Occipital lobe (tissue), 2 donors: Measurements from ENCODE around the gene TMEM61. TPM values are rescaled to one million over a fixed set of nuclear protein-coding genes. Genes with fewer than 3 reads are reported as not detected.
A peak's percentile ranks its signal among the peaks of the same experiment; 100 is the strongest.
"Not testable (repeated sequence)": the region's sequence is repeated elsewhere in the genome, so short reads cannot be mapped to it uniquely, and the experiment has no call there.

Experiments
- DNase-seq: peaks from one replicate; lab custom pipeline; 2025; lab: John Stamatoyannopoulos, UW
- total RNA-seq: library from RNA; depleted of rRNA; stranded (reverse); fragments of >200 nt; gene quantifications from one replicate; pipeline ENCODE4 v1.2.3, GENCODE V29; 2014

TMEM61 gene
- total RNA-seq, 1 donor from 2014 or later = 0.16 TPM

GRCh38 chr1:55000110-55001085 is 20.0 kb downstream of the TMEM61 start:
- no peak for DNase-seq

- no peak for DNase-seq
Observed at GRCh38 chr1:55001311-55001710, 20.9 kb downstream of the TMEM61 start.

- no peak for DNase-seq
Observed at GRCh38 chr1:55002686-55003085, 22.3 kb downstream of the TMEM61 start.

GRCh38 chr1:55005351-55006140 is 25.1 kb downstream of the TMEM61 start:
- DNase-seq = no peak

GRCh38 chr1:55006931-55007330 is 26.5 kb downstream of the TMEM61 start:
- DNase-seq = no peak

GRCh38 chr1:55007625-55008024 is 27.2 kb downstream of the TMEM61 start:
- DNase-seq = no peak

GRCh38 chr1:55010194-55010886 is 29.9 kb downstream of the TMEM61 start:
- no peak for DNase-seq

GRCh38 chr1:55010887-55011217 is 30.4 kb downstream of the TMEM61 start:
- no peak for DNase-seq

- DNase-seq = no peak
Observed at GRCh38 chr1:55012661-55013060, 32.2 kb downstream of the TMEM61 start.

- DNase-seq = no peak
Observed at GRCh38 chr1:55015123-55015522, 34.7 kb downstream of the TMEM61 start.

GRCh38 chr1:55015731-55016620 is 35.5 kb downstream of the TMEM61 start:
- no peak for DNase-seq

- no peak for DNase-seq
Observed at GRCh38 chr1:55018395-55018794, 38.0 kb downstream of the TMEM61 start.

- peak; percentile 26 for DNase-seq
Observed at GRCh38 chr1:55021942-55022546, 41.6 kb downstream of the TMEM61 start.

- DNase-seq = not testable (repeated sequence)
Observed at GRCh38 chr1:55024163-55024562, 43.7 kb downstream of the TMEM61 start.

GRCh38 chr1:55026682-55027081 is 46.3 kb downstream of the TMEM61 start:
- not testable (repeated sequence) for DNase-seq

GRCh38 chr1:55031098-55031497 is 50.7 kb downstream of the TMEM61 start:
- not testable (repeated sequence) for DNase-seq

GRCh38 chr1:55033265-55033614 is 52.8 kb downstream of the TMEM61 start:
- no peak for DNase-seq

GRCh38 chr1:55034476-55035133 is 54.2 kb downstream of the TMEM61 start:
- DNase-seq = no peak

GRCh38 chr1:55035904-55036303 is 55.5 kb downstream of the TMEM61 start:
- DNase-seq = no peak
